ENCODE measurements around the gene PLCB4. TPM values are rescaled to one million over a fixed set of nuclear protein-coding genes. Genes with fewer than 3 reads are reported as not detected.

Gene PLCB4
- polyA plus RNA-seq, 3 donors: not detected

DNA sequence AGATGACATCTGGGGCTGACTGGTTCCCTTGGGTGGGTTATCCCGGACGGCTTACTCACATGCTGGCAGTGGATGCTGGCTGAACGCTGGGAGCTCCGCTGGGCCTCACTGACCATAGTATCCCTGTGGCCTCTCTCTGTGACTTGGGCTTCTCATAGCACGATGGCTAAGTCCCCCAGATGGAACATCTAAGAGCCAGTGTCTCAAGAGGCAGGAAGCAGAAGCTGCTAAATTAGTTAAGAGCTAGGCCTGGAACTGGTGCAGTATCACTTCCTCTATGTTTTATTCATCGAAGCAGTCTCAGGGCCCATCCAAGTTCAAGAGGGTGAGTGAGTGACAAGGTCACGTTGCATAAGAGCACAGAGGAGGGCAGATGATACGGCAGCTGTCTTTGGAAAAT, 329.0 kb downstream of the PLCB4 start:
- H3K4me1 Mint-ChIP-seq: peaks cover 28% of the 10 kb centered on the region

DNA sequence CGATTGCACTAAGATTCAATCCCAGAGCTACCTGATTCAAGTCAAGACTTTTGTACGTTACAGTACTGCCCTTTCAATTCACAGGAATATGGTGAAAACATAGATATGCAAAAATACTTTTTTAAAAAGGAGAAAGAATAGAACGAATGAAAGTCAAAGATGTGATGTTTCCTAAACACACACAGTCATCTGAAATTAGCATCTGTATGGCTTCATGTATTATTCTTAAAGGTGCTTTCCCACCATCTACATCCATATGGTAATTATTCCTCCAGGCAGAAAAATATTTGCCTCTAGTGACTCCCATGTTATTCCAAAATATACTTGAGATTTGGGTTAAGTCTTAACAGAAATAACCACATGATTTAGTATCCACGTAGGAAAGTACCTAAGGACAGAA, 330.0 kb downstream of the PLCB4 start:
- TF ChIP-seq, protein P1, sequence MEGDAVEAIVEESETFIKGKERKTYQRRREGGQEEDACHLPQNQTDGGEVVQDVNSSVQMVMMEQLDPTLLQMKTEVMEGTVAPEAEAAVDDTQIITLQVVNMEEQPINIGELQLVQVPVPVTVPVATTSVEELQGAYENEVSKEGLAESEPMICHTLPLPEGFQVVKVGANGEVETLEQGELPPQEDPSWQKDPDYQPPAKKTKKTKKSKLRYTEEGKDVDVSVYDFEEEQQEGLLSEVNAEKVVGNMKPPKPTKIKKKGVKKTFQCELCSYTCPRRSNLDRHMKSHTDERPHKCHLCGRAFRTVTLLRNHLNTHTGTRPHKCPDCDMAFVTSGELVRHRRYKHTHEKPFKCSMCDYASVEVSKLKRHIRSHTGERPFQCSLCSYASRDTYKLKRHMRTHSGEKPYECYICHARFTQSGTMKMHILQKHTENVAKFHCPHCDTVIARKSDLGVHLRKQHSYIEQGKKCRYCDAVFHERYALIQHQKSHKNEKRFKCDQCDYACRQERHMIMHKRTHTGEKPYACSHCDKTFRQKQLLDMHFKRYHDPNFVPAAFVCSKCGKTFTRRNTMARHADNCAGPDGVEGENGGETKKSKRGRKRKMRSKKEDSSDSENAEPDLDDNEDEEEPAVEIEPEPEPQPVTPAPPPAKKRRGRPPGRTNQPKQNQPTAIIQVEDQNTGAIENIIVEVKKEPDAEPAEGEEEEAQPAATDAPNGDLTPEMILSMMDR (IDR thresholded peaks at IDR 0.05): no peak
- H3K4me1 Mint-ChIP-seq: peaks cover 20% of the 10 kb centered on the region
- intact Hi-C loops (cut with micrococcal nuclease): no loop called here
- no peaks in the 10 kb centered on the region for H3K27me3 Mint-ChIP-seq (ENCODE audit: low read depth in 3 of 3)
- 100% methylated on average over 1 of the region's 4 CpGs for WGBS (ENCODE audit: insufficient coverage)
- no peak overlapping the region for H3K27ac ChIP-seq (ENCODE audit: low read depth in 1 of 2, low read length in 2 of 2)
- no peaks in the 10 kb centered on the region for H3K79me2 ChIP-seq (ENCODE audit: insufficient read depth, low read length)
- H3K4me1 ChIP-seq (ENCODE audit: control insufficient read depth in 1 of 2, insufficient read depth in 2 of 2, low read length in 2 of 2): peaks cover 20 to 35% of the 10 kb centered on the region in 2 donors
- no peak overlapping the region for H3K4me3 ChIP-seq (replicated peaks in 1 of 3; ENCODE audit: low read depth in 2 of 3, low read length in 3 of 3)
- no peak overlapping the region for H3K4me2 ChIP-seq (replicated peaks; ENCODE audit: extremely low read depth, low read length, poor library complexity, severe bottlenecking)
- H4K20me1 ChIP-seq (ENCODE audit: insufficient read depth, low read length): no peaks in the 10 kb centered on the region
- no peaks in the 10 kb centered on the region for H3K9me3 ChIP-seq (replicated peaks in 1 of 2; ENCODE audit: control insufficient read depth in 1 of 2, insufficient read depth in 1 of 2, low read length in 2 of 2)
- no peak overlapping the region for H3K9ac ChIP-seq (ENCODE audit: insufficient read depth, low read length, poor library complexity, severe bottlenecking)
- H3K27ac Mint-ChIP-seq: no peak overlapping the region
- no peaks in the 10 kb centered on the region for H3K36me3 ChIP-seq (replicated peaks in 1 of 2; ENCODE audit: control insufficient read depth in 1 of 2, insufficient read depth in 2 of 2, low read length in 2 of 2)
- H3K4me3 Mint-ChIP-seq: no peak overlapping the region
- H2AFZ ChIP-seq (ENCODE audit: insufficient read depth, low read depth, low read length, poor library complexity, severe bottlenecking): no peak overlapping the region
- no peaks in the 10 kb centered on the region for H3K9me3 Mint-ChIP-seq
- no peaks in the 10 kb centered on the region for H3K27me3 ChIP-seq (ENCODE audit: control insufficient read depth in 2 of 2, insufficient read depth in 2 of 2, low read length in 2 of 2)
- peaks cover 2 to 3% of the 10 kb centered on the region in 2 donors for H3K36me3 Mint-ChIP-seq
- DNase-seq: no peak

More for the DNA sequence above, 329.0 kb downstream of the PLCB4 start:
- H3K79me2 ChIP-seq (ENCODE audit: insufficient read depth, low read length): no peaks in the 10 kb centered on the region
- no peaks in the 10 kb centered on the region for H4K20me1 ChIP-seq (ENCODE audit: insufficient read depth, low read length)
- H3K9me3 ChIP-seq (replicated peaks in 1 of 2; ENCODE audit: control insufficient read depth in 1 of 2, insufficient read depth in 1 of 2, low read length in 2 of 2): no peaks in the 10 kb centered on the region
- Mint-ChIP-seq H3K27ac (peak overlapping the region; percentile 76 to 94 (median 93)), H3K27me3 (ENCODE audit: low read depth in 3 of 3) (no peaks in the 10 kb centered on the region), H3K9me3 (no peaks in the 10 kb centered on the region), H3K36me3 (peaks cover 2 to 3% of the 10 kb centered on the region in 2 donors), H3K4me3 (peak overlapping the region in 1 of 2 donors; percentile 67)
- peak overlapping the region; percentile 47 to 65 for H3K27ac ChIP-seq (ENCODE audit: low read depth in 1 of 2, low read length in 2 of 2)
- H3K4me3 ChIP-seq (replicated peaks in 1 of 3; ENCODE audit: low read depth in 2 of 3, low read length in 3 of 3): no peak overlapping the region
- intact Hi-C loops (cut with micrococcal nuclease): no loop called here
- H2AFZ ChIP-seq (ENCODE audit: insufficient read depth, low read depth, low read length, poor library complexity, severe bottlenecking): peak overlapping the region; percentile 18
- peak; percentile 86 to 92 (median 89) for DNase-seq
- TF ChIP-seq, protein P1 (IDR thresholded peaks at IDR 0.05): no peak
- peak overlapping the region; percentile 28 for H3K9ac ChIP-seq (ENCODE audit: insufficient read depth, low read length, poor library complexity, severe bottlenecking)
- H3K4me1 ChIP-seq (ENCODE audit: control insufficient read depth in 1 of 2, insufficient read depth in 2 of 2, low read length in 2 of 2): peaks cover 25 to 43% of the 10 kb centered on the region in 2 donors
- H3K27me3 ChIP-seq (ENCODE audit: control insufficient read depth in 2 of 2, insufficient read depth in 2 of 2, low read length in 2 of 2): no peaks in the 10 kb centered on the region
- no peaks in the 10 kb centered on the region for H3K36me3 ChIP-seq (replicated peaks in 1 of 2; ENCODE audit: control insufficient read depth in 1 of 2, insufficient read depth in 2 of 2, low read length in 2 of 2)
- peak overlapping the region; percentile 7 for H3K4me2 ChIP-seq (replicated peaks; ENCODE audit: extremely low read depth, low read length, poor library complexity, severe bottlenecking)
- 33% methylated on average over 6 of the region's 8 CpGs for WGBS (ENCODE audit: insufficient coverage)

Measured in CD14-positive monocyte (primary cell).